Thyroid gland (tissue), 4 donors: ENCODE measurements around the gene FLRT3. TPM values are rescaled to one million over a fixed set of nuclear protein-coding genes. Genes with fewer than 3 reads are reported as not detected.

Experiments
- DNase-seq, 2 donors: peaks; one replicate each; pipeline ENCODE4 v3.0.0-alpha.2; 2019
- H3K27ac ChIP-seq, 3 donors: fragments of 200-600 bp; sonication (generic); 1 replicate in 2 of 3; 2 replicates in 1 of 3; pipeline ENCODE4 v1.5.1; 2016 to 2019; ENCODE audit warnings: mild to moderate bottlenecking in 1 of 3, moderate library complexity in 1 of 3
- H3K27me3 ChIP-seq: fragments of 200-600 bp; sonication (generic); one replicate; pipeline ENCODE4 v1.5.1; 2019
- H3K36me3 ChIP-seq, 2 donors: fragments of 200-600 bp; sonication (generic); one replicate each; pipeline ENCODE4 v1.5.1; 2016 to 2019
- H3K4me1 ChIP-seq, 2 donors: fragments of 200-600 bp; sonication (generic); one replicate each; pipeline ENCODE4 v1.5.1; 2017 to 2019
- H3K4me3 ChIP-seq, 3 donors: fragments of 200-600 bp; sonication (generic); replicated peaks in 1 of 3; 1 replicate in 2 of 3; 2 replicates in 1 of 3; pipeline ENCODE4 v1.5.1; 2016; ENCODE audit warnings: mild to moderate bottlenecking in 1 of 3
- H3K9me3 ChIP-seq: fragments of 200-600 bp; sonication (generic); one replicate; pipeline ENCODE4 v1.5.1; 2017
- CTCF ChIP-seq, 6 experiments: fragments of 200-600 bp in 3 of 6; fragments of 450-650 bp in 3 of 6; sonication (generic) in 3 of 6; IDR thresholded peaks; one replicate each; pipeline ENCODE4 v1.5.1; 2016 to 2019; ENCODE audit warnings: antibody characterized with exemption in 6 of 6, mild to moderate bottlenecking in 2 of 6, inconsistent platforms in 1 of 6, moderate library complexity in 1 of 6
- POLR2A ChIP-seq, 2 donors: fragments of 450-650 bp; IDR thresholded peaks; one replicate each; pipeline ENCODE4 v1.6.1; 2017; ENCODE audit warnings: antibody characterized with exemption in 2 of 2, mild to moderate bottlenecking in 2 of 2, moderate library complexity in 1 of 2
- WGBS, 2 donors: methylation state at CpG; one replicate each; pipeline ENCODE4 v1.1.5; 2017; 5-methylcytosine and 5-hydroxymethylcytosine counted together
- intact Hi-C: fragments of 100-400 bp; cut with DNase I; formaldehyde crosslinking; loops from one replicate; pipeline ENCODE4 v1.15.1; 2023
- total RNA-seq, 4 donors: library from RNA; depleted of rRNA; stranded (reverse); fragments of >200 nt; gene quantifications; one replicate each; pipeline ENCODE4 v1.2.3, GENCODE V29; 2016

The FLRT3 gene
- total RNA-seq, 4 donors from 2014 or later, result 12.0 to 31.4 (median 16.2) TPM

- intact Hi-C loops, result no loop called here
- H3K27ac ChIP-seq, result no peak overlapping the region
- TF ChIP-seq CTCF (IDR thresholded peaks at IDR 0.05), result no peak
- no peak for TF ChIP-seq POLR2A (IDR thresholded peaks at IDR 0.05)
- no peaks in the 10 kb centered on the region for H3K4me1 ChIP-seq
- H3K27me3 ChIP-seq, result no peaks in the 10 kb centered on the region
- no peaks in the 10 kb centered on the region for H3K9me3 ChIP-seq
- WGBS, 2 donors, result 20 to 28% methylated on average over 3 of the region's 3 CpGs
- no peak overlapping the region for H3K4me3 ChIP-seq
- H3K36me3 ChIP-seq, result no peaks in the 10 kb centered on the region
- no peak for DNase-seq
Measured at GRCh38 chr20:14333721-14334120, 3.7 kb downstream of the FLRT3 start.

DNA sequence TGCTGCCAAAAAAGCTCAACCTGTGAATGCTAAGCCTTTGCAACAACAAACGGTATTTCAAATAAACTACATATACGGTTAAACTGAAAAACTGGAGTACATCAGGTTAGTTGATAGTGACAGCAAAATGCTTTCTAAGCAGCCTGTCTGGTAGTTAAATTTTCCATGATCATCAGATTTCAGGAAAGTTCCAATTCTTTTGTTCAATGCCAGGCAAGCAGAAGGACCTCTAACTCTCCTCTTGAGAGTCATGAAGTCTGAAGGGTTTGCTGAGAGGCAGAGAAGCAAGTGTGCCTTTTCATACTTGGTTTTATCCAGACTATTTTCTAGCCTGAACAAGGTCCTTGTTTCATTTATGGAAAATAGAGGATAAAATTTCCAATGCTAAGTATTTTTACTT lies 4.5 kb downstream of the FLRT3 start:
- Histone ChIP-seq H3K27ac (no peak overlapping the region), H3K36me3 (no peaks in the 10 kb centered on the region), H3K9me3 (no peaks in the 10 kb centered on the region), H3K4me1 (no peaks in the 10 kb centered on the region), H3K4me3 (no peak overlapping the region), H3K27me3 (no peaks in the 10 kb centered on the region)
- no peak for DNase-seq
- TF ChIP-seq CTCF (IDR thresholded peaks at IDR 0.05), result no peak
- TF ChIP-seq POLR2A (IDR thresholded peaks at IDR 0.05), result no peak
- 58 to 66% methylated on average over 2 of the region's 2 CpGs for WGBS, 2 donors
- intact Hi-C loops, result no loop called here

- WGBS, 2 donors, result 81 to 92% methylated on average over 6 of the region's 6 CpGs
Measured at GRCh38 chr20:14331646-14332045, 5.8 kb downstream of the FLRT3 start.

GRCh38 chr20:14319704-14320103 lies 17.7 kb downstream of the FLRT3 start:
- no peaks in the 10 kb centered on the region for H3K36me3 ChIP-seq
- no peak overlapping the region for H3K4me3 ChIP-seq
- no peak overlapping the region for H3K27ac ChIP-seq
- no peak for DNase-seq
- peaks cover 0 to 3% of the 10 kb centered on the region in 2 donors for H3K4me1 ChIP-seq
- intact Hi-C loops, result no loop called here
- no peak for TF ChIP-seq CTCF (IDR thresholded peaks at IDR 0.05)
- TF ChIP-seq POLR2A (IDR thresholded peaks at IDR 0.05), result no peak
- H3K27me3 ChIP-seq, result no peaks in the 10 kb centered on the region
- WGBS, 2 donors, result 96% methylated on average over 1 of the region's 1 CpG
- no peaks in the 10 kb centered on the region for H3K9me3 ChIP-seq

More at GRCh38 chr20:14331646-14332045, 5.8 kb downstream of the FLRT3 start:
- Histone ChIP-seq H3K9me3 (no peaks in the 10 kb centered on the region), H3K36me3 (no peaks in the 10 kb centered on the region), H3K27me3 (no peaks in the 10 kb centered on the region), H3K27ac (no peak overlapping the region), H3K4me3 (no peak overlapping the region), H3K4me1 (no peaks in the 10 kb centered on the region)
- intact Hi-C loops, result no loop called here
- TF ChIP-seq CTCF (IDR thresholded peaks at IDR 0.05), result no peak
- no peak for TF ChIP-seq POLR2A (IDR thresholded peaks at IDR 0.05)
- DNase-seq, result no peak

GRCh38 chr20:14313341-14314020 lies 23.9 kb downstream of the FLRT3 start:
- Histone ChIP-seq H3K4me3 (no peak overlapping the region), H3K9me3 (no peaks in the 10 kb centered on the region), H3K27ac (no peak overlapping the region), H3K36me3 (no peaks in the 10 kb centered on the region), H3K4me1 (no peaks in the 10 kb centered on the region), H3K27me3 (no peaks in the 10 kb centered on the region)
- no peak for DNase-seq
- WGBS, 2 donors, result 74 to 84% methylated on average over 2 of the region's 2 CpGs
- no peak for TF ChIP-seq POLR2A (IDR thresholded peaks at IDR 0.05)
- no peak for TF ChIP-seq CTCF (IDR thresholded peaks at IDR 0.05)
- intact Hi-C loops, result no loop called here
